Neutrophil (primary cell): Measurements from ENCODE around the gene FAM118A.

Experiments
- H3K27ac ChIP-seq: fragments of 200-600 bp; sonication (generic); 2 replicates; pipeline ENCODE4 v1.5.1; 2016; ENCODE audit warnings: mild to moderate bottlenecking, moderate library complexity
- H3K27me3 ChIP-seq: fragments of 200-600 bp; sonication (generic); 2 replicates; pipeline ENCODE4 v1.6.0; 2016; ENCODE audit warnings: mild to moderate bottlenecking
- H3K36me3 ChIP-seq: fragments of 200-600 bp; sonication (generic); 2 replicates; pipeline ENCODE4 v1.5.1; 2017
- H3K4me1 ChIP-seq, 2 experiments: fragments of 200-600 bp in 1 of 2; sonication (generic) in 1 of 2; 1 replicate in 1 of 2; 2 replicates in 1 of 2; pipeline versions ENCODE4 v1.5.1 to v1.6.1; 2013 to 2016; ENCODE audit warnings: low read depth in 1 of 2, low read length in 1 of 2, mild to moderate bottlenecking in 1 of 2, moderate library complexity in 1 of 2; ENCODE audit not compliant: control insufficient read depth in 1 of 2, insufficient read depth in 1 of 2
- H3K4me3 ChIP-seq, 2 experiments: fragments of 200-600 bp in 1 of 2; sonication (generic) in 1 of 2; 1 replicate in 1 of 2; 2 replicates in 1 of 2; pipeline ENCODE4 v1.5.1; 2013 to 2016; ENCODE audit warnings: low read depth in 1 of 2, low read length in 1 of 2, mild to moderate bottlenecking in 1 of 2, moderate library complexity in 1 of 2
- H3K9me3 ChIP-seq: fragments of 200-600 bp; sonication (generic); 2 replicates; pipeline ENCODE4 v1.5.1; 2016
- TF ChIP-seq, protein P1 (sequence below): fragments of 200-600 bp; sonication (generic); IDR thresholded peaks from 2 replicates; pipeline ENCODE4 v1.5.1; 2016; ENCODE audit warnings: antibody characterized with exemption

Gene FAM118A

DNA sequence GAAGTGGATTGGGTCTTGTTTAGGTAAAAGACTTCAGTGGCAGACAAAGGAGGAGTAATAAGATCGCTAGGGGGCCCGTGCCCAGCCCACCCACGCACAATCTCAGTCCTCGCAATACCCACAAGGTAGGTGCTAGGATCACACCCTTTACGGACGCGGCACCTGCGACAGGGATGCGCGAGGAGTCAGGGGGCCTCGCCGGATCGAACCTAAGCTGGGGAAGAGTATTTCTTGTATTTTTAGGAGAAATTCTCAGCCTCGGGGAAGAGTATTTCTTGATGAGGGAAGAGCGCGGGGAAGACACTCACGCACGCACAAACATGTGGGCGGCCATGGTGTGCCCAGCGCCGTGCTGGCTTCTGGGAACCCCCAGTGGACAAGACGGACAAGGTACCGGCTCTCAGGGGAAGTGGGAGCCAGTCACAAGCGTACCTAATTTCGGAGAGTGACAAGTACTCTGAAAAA lies 745 bp upstream of the FAM118A start:
- Histone ChIP-seq H3K9me3 (no peaks in the 10 kb centered on the region), H3K4me3 (peak overlapping the region; percentile 76 to 99)
- TF ChIP-seq, protein P1, sequence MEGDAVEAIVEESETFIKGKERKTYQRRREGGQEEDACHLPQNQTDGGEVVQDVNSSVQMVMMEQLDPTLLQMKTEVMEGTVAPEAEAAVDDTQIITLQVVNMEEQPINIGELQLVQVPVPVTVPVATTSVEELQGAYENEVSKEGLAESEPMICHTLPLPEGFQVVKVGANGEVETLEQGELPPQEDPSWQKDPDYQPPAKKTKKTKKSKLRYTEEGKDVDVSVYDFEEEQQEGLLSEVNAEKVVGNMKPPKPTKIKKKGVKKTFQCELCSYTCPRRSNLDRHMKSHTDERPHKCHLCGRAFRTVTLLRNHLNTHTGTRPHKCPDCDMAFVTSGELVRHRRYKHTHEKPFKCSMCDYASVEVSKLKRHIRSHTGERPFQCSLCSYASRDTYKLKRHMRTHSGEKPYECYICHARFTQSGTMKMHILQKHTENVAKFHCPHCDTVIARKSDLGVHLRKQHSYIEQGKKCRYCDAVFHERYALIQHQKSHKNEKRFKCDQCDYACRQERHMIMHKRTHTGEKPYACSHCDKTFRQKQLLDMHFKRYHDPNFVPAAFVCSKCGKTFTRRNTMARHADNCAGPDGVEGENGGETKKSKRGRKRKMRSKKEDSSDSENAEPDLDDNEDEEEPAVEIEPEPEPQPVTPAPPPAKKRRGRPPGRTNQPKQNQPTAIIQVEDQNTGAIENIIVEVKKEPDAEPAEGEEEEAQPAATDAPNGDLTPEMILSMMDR, result no peak

DNA sequence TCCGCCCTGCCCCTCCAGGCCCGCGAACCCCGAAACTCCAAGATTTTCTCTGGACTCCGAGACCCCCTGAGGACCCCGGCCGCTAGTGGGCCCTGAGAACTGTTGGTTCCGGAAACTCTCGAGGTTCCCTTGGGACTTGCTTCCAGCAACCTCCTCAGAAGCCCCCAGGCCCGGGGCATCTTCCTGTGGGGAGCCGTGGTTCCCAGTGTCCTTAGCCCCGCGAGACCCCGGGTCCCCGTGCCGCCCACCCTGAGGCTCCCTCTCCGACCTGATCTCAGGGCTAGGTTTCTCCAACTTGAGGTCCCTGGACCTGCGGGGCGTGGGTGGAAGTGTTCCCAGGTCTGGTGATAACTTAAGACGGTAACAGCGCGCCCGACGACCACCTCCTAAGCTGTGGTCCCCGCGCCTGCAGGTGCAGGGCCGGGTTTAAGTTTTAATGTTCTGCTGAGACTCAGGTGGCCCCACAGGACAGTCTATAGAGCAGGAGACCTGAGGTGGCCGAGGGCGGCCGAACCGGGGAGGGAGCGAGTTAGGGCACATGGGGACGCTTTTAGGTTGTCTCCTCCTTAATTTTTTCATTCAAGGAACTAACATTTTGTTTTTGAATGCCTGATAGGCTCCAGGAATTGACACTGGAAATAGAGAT lies 720 bp downstream of the FAM118A start:
- peak overlapping the region; percentile 93 for H3K27ac ChIP-seq
- peak overlapping the region; percentile 76 to 99 for H3K4me3 ChIP-seq
- TF ChIP-seq, protein P1, result no peak

More for the DNA sequence above, 745 bp upstream of the FAM118A start:
- Histone ChIP-seq H3K4me1 (peaks cover 21 to 39% of the 10 kb centered on the region in 2 experiments), H3K27ac (peak overlapping the region; percentile 93), H3K27me3 (no peaks in the 10 kb centered on the region), H3K36me3 (no peaks in the 10 kb centered on the region)

GRCh38 chr22:45310977-45311531 lies 1.3 kb downstream of the FAM118A start:
- TF ChIP-seq, protein P1, result no peak
- peak overlapping the region in 1 of 2 experiments; percentile 99 for H3K4me3 ChIP-seq
- no peaks in the 10 kb centered on the region for H3K36me3 ChIP-seq
- no peaks in the 10 kb centered on the region for H3K27me3 ChIP-seq
- no peaks in the 10 kb centered on the region for H3K9me3 ChIP-seq
- peak overlapping the region; percentile 93 for H3K27ac ChIP-seq
- H3K4me1 ChIP-seq, result peaks cover 21 to 46% of the 10 kb centered on the region in 2 experiments

More for the DNA sequence above, 720 bp downstream of the FAM118A start:
- H3K27me3 ChIP-seq, result no peaks in the 10 kb centered on the region
- no peaks in the 10 kb centered on the region for H3K36me3 ChIP-seq
- H3K4me1 ChIP-seq, result peaks cover 21 to 46% of the 10 kb centered on the region in 2 experiments
- no peaks in the 10 kb centered on the region for H3K9me3 ChIP-seq

- no peak overlapping the region for H3K27ac ChIP-seq
- TF ChIP-seq, protein P1, result no peak
- no peaks in the 10 kb centered on the region for H3K9me3 ChIP-seq
- H3K4me1 ChIP-seq, result peaks cover 26 to 52% of the 10 kb centered on the region in 2 experiments
- no peak overlapping the region for H3K4me3 ChIP-seq
- H3K36me3 ChIP-seq, result no peaks in the 10 kb centered on the region
- no peaks in the 10 kb centered on the region for H3K27me3 ChIP-seq
Observed at GRCh38 chr22:45312415-45312814, 2.7 kb downstream of the FAM118A start.

- Histone ChIP-seq H3K4me3 (no peak overlapping the region), H3K4me1 (peaks cover 30 to 57% of the 10 kb centered on the region in 2 experiments), H3K36me3 (no peaks in the 10 kb centered on the region), H3K27me3 (no peaks in the 10 kb centered on the region), H3K27ac (no peak overlapping the region), H3K9me3 (no peaks in the 10 kb centered on the region)
- TF ChIP-seq, protein P1, result no peak
Observed at GRCh38 chr22:45312856-45313255, 3.1 kb downstream of the FAM118A start.
